IPS-NIHi11 (cell line): ENCODE results near the gene PLA2G2C.
"Not testable (repeated sequence)": the region's sequence is repeated elsewhere in the genome, so short reads cannot be mapped to it uniquely, and the experiment has no call there.

Experiments used
- DNase-seq: peaks from one replicate; pipeline ENCODE4 v3.0.0; 2012; ENCODE audit warnings: mixed read lengths, low spot score

The PLA2G2C gene, protein sequence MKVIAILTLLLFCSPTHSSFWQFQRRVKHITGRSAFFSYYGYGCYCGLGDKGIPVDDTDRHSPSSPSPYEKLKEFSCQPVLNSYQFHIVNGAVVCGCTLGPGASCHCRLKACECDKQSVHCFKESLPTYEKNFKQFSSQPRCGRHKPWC

DNA sequence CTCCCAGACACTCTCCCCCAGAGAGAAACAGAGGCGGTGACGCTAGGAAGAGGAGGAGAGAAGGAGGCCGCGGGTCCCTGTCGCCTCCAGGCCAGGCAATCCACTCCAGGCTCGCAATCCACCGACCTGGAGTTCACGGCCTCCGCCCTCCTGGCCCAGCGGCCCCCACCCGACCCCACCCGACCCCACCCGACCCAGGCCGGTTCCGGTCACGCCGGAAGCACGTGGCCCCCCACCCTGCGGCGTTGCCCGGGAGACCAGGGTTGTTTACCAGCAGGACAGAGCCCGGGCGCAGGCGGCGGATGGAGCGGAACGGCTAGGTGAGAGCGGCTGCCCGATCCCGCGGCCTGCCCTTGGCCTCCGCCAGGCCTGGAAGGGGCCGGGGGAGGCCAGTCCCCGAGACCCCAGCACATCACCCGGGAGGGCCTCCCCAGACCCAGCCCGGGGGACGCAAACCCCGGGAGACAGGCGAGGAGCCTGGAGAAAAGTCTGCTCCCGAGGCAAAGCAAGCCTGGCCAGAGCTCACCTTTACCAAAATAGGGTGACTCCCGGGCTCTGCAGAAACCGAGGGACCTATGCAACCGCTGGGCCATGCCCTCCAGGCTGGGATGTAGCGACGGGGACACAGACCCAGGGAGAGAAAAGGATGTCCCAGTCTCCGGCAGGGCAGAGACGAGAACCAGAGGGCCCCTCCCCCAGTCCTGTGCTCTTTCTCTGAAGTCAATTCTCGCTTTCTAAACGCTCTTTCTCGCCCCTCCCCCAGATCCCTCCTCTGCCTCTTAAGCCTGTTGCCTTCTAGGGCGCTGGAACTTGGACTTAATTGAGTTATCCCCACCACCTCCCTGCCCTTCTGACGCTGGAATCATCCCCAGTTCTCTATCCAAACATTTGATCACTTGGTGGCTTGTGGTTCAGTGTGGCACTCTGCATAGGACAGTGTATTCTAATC is at the start of gene PLA2G2C, which contains the start of gene UBXN10:
PLA2G2C (minus strand) TSS at position 685 of the 949 bp plus-strand sequence. CDS start 9,155 bp downstream, outside the sequence.
UBXN10 (plus strand) TSS at position 263 of the 949 bp plus-strand sequence. CDS start 4,466 bp downstream, outside the sequence.
- DNase-seq, result peak; percentile 82

DNA sequence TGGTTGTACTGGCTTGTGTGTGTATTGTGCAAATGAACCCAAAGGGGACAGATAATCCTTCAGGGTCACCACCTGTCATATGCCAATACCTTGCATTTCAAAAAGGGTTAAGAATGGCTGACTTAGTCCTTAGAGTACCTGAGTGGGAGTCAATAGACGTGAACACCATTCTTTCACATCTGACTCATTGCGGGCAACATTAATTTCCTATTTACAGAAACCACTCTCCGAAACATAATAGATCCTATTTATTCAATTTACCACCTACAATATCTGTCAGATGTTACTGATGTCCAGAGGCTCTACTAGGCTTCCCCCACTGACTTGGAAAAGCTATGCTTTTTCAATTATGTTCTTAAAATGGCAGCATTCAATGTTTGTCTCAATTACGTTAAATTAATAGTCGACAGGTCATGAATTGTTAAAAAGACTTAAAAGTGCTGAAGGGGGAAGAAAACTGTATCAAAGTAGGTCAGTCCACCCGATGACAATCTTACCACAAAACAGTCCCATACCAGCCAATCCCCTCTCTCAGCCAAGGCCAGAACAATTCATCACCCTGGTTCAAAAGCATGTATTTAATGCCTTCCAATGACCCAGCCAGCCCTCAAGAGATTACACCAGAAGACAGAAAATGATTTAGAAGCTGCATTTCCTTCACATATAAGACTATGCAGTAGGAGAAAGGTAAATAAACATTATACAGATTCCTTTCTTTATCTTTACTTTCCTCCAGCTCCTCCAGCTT is 48.6 kb upstream of the PLA2G2C start:
- no peak for DNase-seq

GRCh38 chr1:20233866-20234265 is 47.5 kb upstream of the PLA2G2C start:
- no peak for DNase-seq

DNA sequence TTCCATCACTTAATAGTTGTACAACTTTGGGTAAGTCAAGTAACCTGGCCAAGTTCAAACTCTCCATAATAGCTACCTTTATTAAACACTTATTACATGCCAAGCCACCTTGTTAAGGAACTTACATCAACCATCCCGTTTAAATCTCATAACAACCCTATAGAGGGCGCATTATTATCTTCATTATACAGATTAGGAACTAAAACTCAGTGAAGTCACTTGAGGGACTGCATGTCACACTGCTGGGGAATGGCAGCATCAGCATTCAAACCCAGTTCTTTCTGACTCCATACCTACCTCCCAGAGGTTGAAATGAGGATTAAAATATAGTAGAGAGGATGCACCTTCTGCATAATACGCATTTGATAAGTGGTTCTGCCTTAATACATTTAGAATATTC is 47.1 kb upstream of the PLA2G2C start:
- no peak for DNase-seq

GRCh38 chr1:20232564-20232963 is 46.2 kb upstream of the PLA2G2C start:
- DNase-seq, result not testable (repeated sequence)

DNA sequence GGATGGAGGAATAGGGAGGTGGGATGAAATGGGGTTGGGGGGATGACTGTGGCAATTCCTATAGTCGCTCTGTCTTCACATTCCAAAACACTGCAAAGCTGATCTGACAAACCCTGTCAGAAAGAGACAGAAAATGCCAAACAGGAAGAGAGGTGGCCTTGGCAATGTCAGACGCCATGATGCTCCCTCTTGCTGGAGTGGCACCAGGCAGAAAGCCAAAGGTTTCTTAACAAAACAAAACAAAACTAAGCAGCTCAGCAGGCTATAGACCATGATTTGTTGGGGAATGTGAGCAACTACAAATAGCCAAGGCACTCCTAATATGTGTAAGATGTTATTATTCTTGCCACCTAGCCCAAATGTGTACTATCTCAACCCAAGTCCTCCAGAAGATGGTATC is 42.9 kb upstream of the PLA2G2C start:
- no peak for DNase-seq

- DNase-seq, result no peak
Observed at GRCh38 chr1:20228314-20228825, 42.1 kb upstream of the PLA2G2C start.

DNA sequence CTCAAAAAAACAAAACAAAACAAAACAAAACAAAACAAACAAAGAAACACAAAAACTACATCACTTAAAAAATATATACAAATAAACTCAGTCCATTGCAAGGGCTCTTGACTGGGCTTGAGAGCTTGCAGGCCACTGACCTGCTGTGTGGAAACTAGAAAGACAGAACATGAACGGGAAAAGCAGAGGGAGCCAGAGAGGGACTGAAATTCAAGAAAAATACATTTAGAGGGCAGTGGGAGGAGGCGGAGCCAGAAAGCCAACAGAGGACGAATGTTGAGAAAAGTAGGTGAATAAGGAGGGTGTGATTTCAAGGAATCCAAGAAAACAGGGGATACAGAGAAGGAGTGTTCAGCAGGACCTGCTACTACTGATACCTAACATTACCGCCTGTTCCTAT is 41.4 kb upstream of the PLA2G2C start:
- DNase-seq, result no peak

DNA sequence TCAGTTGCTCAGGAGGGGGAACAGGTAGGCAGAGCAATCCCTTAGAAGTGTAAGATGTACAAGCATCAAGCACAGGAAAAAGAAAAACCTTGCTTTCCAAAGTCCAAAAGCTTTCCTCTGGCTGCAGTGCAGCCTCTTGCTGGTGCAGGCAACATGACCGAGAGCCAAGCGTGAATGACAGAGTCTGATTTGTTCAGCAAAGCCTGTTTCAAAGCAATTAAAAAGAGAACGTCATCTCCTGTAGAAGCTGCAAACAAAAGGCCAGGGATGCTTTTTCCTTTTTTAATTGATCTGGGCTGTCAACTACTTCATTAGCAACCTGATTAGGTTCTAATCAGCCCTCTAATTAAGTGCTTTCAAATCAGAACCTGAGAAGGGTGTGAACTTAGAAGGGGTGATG is 38.2 kb upstream of the PLA2G2C start:
- no peak for DNase-seq

DNA sequence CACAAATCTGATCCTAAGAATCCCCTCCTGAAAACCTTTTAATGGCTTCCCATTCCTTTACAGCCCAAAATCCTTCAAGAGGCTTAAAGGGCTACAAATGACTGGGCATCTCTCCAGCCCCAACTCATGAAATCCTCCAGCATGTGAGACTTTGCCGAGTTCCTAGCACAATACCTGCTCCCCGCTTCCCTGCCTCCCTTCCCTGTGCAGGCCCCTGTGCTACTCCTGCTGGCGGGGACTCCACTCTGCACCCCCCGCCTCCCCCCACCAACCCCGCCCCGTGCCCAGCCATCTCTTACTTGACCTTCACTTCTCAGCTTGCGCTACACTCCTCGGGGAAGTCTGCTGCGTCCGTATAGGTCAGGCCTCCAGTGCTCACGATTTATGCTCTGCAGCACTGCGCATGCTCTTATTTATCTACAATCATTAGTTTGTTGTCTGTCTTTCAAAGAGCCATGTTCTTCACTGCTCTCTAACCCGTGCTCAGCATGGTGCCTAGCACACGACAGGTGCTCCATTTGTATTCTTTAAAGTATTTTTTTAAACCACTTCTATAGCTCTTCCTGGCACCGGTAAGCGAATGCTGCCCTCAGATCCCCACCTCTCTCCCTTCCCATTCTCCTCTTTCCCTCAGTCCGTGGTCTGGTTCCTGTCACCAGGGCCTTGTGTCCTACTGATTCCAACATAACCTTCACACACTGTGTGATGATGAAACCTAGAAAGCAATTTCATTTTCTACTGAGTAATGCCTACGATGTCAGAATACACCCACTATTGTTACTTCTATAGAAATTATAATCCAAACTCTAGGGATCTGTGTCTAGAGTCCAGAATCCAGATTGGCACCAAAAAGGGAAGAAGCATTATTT is 37.5 kb upstream of the PLA2G2C start:
- peak; percentile 62 for DNase-seq

- no peak for DNase-seq
Observed at GRCh38 chr1:20223106-20223505, 36.8 kb upstream of the PLA2G2C start.

GRCh38 chr1:20220036-20220435 is 33.7 kb upstream of the PLA2G2C start:
- DNase-seq, result no peak

DNA sequence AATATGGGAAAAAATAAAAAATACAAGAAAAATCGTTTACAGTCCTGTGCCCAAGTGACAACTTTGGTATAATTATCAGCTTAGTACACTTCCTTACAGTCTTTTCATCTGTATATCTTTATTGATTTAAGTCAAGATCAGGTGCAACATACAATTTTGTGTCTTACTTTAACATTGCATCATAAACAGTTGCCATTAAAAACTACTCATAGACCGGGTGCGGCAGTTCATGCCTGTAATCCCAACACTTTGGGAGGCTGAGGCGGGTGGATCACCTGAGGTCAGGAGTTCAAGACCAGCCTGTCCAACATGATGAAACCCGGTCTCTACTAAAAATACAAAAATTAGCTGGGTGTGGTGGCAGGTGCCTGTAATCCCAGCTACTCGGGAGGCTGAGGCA is 32.7 kb upstream of the PLA2G2C start:
- not testable (repeated sequence) for DNase-seq

GRCh38 chr1:20216574-20216973 is 30.3 kb upstream of the PLA2G2C start:
- DNase-seq, result no peak

GRCh38 chr1:20215716-20216115 is 29.4 kb upstream of the PLA2G2C start:
- DNase-seq, result no peak

GRCh38 chr1:20212685-20213331 is 26.5 kb upstream of the PLA2G2C start:
- peak; percentile 92 for DNase-seq

GRCh38 chr1:20212085-20212684 is 25.9 kb upstream of the PLA2G2C start:
- no peak for DNase-seq

GRCh38 chr1:20211511-20211931 is 25.2 kb upstream of the PLA2G2C start:
- no peak for DNase-seq

DNA sequence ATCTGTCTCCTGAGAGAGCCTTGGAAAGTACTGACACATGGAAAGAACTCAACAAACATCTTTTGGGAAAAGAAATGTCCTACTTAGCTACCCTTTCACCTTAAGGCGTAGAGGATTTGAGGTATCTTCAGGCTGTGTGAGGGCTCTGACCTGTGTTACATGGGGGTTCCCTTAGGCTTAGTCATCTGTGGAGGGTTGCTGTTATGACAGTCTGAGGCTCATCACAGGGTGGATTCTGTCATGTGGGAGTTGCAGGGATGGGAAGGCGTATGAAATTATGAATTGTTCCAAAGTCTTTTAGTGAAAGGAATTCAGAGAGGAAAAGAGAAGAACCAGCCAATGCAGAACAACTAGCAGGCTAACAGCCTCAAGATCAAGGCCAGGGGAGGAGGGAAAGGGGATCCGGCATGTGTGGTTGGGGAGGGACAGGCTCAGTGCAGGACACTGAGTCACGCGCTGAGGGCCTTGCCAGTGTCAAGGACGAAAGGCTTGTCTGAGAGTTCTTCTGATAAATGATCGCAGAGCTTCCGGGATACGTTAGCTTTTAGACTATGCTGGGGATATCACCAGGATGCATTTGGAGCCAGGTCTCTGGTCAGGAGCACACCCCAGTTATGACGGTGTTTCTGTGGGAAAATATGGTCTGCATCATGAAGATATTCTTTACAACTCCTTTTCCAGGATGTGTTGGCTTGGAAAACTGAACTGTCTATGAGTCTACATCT is 24.6 kb upstream of the PLA2G2C start:
- DNase-seq, result no peak

GRCh38 chr1:20209471-20209870 is 23.2 kb upstream of the PLA2G2C start:
- no peak for DNase-seq
